ENCODE measurements around the gene DENND6B.

DNA sequence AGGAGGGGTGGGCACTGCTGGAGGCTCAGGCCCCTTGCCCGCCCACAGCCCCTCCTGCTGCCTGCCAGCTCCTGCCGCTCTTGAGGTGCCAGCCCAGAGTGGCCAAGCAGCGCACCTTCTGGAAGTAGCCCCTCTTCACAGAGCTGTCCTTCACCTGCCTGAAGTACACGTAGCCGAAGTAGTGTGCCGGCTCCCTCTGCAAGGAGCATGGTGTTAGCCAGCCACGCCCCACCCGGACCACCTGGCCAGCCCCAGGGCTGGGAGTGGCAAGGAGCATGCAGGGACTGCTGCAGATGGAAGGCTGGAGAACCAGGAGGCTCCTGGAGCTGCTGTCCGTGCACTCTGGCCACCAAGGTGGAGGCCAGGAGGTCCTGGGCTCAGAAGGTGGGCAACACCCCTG lies 9.6 kb downstream of the DENND6B start:
- TF ChIP-seq, protein P1, sequence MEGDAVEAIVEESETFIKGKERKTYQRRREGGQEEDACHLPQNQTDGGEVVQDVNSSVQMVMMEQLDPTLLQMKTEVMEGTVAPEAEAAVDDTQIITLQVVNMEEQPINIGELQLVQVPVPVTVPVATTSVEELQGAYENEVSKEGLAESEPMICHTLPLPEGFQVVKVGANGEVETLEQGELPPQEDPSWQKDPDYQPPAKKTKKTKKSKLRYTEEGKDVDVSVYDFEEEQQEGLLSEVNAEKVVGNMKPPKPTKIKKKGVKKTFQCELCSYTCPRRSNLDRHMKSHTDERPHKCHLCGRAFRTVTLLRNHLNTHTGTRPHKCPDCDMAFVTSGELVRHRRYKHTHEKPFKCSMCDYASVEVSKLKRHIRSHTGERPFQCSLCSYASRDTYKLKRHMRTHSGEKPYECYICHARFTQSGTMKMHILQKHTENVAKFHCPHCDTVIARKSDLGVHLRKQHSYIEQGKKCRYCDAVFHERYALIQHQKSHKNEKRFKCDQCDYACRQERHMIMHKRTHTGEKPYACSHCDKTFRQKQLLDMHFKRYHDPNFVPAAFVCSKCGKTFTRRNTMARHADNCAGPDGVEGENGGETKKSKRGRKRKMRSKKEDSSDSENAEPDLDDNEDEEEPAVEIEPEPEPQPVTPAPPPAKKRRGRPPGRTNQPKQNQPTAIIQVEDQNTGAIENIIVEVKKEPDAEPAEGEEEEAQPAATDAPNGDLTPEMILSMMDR (IDR thresholded peaks at IDR 0.05): no peak
- TF ChIP-seq, protein P2, sequence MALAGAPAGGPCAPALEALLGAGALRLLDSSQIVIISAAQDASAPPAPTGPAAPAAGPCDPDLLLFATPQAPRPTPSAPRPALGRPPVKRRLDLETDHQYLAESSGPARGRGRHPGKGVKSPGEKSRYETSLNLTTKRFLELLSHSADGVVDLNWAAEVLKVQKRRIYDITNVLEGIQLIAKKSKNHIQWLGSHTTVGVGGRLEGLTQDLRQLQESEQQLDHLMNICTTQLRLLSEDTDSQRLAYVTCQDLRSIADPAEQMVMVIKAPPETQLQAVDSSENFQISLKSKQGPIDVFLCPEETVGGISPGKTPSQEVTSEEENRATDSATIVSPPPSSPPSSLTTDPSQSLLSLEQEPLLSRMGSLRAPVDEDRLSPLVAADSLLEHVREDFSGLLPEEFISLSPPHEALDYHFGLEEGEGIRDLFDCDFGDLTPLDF (CRISPR knock-in tag; IDR thresholded peaks at IDR 0.05): no peak
- TF ChIP-seq, protein P3, sequence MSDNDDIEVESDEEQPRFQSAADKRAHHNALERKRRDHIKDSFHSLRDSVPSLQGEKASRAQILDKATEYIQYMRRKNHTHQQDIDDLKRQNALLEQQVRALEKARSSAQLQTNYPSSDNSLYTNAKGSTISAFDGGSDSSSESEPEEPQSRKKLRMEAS (CRISPR knock-in tag; IDR thresholded peaks at IDR 0.05): no peak
- TF ChIP-seq, protein P4, sequence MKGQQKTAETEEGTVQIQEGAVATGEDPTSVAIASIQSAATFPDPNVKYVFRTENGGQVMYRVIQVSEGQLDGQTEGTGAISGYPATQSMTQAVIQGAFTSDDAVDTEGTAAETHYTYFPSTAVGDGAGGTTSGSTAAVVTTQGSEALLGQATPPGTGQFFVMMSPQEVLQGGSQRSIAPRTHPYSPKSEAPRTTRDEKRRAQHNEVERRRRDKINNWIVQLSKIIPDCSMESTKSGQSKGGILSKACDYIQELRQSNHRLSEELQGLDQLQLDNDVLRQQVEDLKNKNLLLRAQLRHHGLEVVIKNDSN (CRISPR knock-in tag; IDR thresholded peaks at IDR 0.05): no peak
- TF ChIP-seq ATF3 (CRISPR knock-in tag; conservative IDR thresholded peaks at IDR 0.05) (no peak), ZMAT4 (CRISPR knock-in tag; IDR thresholded peaks at IDR 0.05) (no peak), ZBTB21 (CRISPR knock-in tag; IDR thresholded peaks at IDR 0.05; ENCODE audit: borderline replicate concordance) (no peak), NR2C2 (CRISPR knock-in tag; IDR thresholded peaks at IDR 0.05) (no peak), ATF1 (CRISPR knock-in tag; IDR thresholded peaks at IDR 0.05) (no peak), CREB1 (CRISPR knock-in tag; IDR thresholded peaks at IDR 0.05) (no peak), ZNF671 (CRISPR knock-in tag; IDR thresholded peaks at IDR 0.05) (no peak), JAZF1 (CRISPR knock-in tag; IDR thresholded peaks at IDR 0.05) (no peak)
- TF ChIP-seq, protein P5, sequence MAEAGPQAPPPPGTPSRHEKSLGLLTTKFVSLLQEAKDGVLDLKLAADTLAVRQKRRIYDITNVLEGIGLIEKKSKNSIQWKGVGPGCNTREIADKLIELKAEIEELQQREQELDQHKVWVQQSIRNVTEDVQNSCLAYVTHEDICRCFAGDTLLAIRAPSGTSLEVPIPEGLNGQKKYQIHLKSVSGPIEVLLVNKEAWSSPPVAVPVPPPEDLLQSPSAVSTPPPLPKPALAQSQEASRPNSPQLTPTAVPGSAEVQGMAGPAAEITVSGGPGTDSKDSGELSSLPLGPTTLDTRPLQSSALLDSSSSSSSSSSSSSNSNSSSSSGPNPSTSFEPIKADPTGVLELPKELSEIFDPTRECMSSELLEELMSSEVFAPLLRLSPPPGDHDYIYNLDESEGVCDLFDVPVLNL (CRISPR knock-in tag; IDR thresholded peaks at IDR 0.05; ENCODE audit: borderline replicate concordance, low read depth): no peak
- TF ChIP-seq, protein P6, sequence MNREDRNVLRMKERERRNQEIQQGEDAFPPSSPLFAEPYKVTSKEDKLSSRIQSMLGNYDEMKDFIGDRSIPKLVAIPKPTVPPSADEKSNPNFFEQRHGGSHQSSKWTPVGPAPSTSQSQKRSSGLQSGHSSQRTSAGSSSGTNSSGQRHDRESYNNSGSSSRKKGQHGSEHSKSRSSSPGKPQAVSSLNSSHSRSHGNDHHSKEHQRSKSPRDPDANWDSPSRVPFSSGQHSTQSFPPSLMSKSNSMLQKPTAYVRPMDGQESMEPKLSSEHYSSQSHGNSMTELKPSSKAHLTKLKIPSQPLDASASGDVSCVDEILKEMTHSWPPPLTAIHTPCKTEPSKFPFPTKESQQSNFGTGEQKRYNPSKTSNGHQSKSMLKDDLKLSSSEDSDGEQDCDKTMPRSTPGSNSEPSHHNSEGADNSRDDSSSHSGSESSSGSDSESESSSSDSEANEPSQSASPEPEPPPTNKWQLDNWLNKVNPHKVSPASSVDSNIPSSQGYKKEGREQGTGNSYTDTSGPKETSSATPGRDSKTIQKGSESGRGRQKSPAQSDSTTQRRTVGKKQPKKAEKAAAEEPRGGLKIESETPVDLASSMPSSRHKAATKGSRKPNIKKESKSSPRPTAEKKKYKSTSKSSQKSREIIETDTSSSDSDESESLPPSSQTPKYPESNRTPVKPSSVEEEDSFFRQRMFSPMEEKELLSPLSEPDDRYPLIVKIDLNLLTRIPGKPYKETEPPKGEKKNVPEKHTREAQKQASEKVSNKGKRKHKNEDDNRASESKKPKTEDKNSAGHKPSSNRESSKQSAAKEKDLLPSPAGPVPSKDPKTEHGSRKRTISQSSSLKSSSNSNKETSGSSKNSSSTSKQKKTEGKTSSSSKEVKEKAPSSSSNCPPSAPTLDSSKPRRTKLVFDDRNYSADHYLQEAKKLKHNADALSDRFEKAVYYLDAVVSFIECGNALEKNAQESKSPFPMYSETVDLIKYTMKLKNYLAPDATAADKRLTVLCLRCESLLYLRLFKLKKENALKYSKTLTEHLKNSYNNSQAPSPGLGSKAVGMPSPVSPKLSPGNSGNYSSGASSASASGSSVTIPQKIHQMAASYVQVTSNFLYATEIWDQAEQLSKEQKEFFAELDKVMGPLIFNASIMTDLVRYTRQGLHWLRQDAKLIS (CRISPR knock-in tag; IDR thresholded peaks at IDR 0.05; ENCODE audit: borderline replicate concordance): no peak

Data from WTC11 (cell line).